PC-9 (cell line): ENCODE results near the gene PRKD1. TPM values are rescaled to one million over a fixed set of nuclear protein-coding genes. Genes with fewer than 3 reads are reported as not detected.

Experiments used
- BruUV-seq: library from RNA; stranded (reverse); fragments of 400-500 nt; replicated peaks from 2 replicates; lab custom pipeline; 2021; lab: Mats Ljungman, UMichigan
- CTCF ChIA-PET: fragments of 300-600 bp; sonication (Branson Sonifier 250); formaldehyde crosslinking; loops from one replicate; lab custom pipeline; 2022; ENCODE audit warnings: antibody characterized with exemption; lab: Charles Lee
- POLR2A ChIA-PET: fragments of 300-600 bp; sonication (Branson Sonifier 250); formaldehyde crosslinking; loops from one replicate; lab custom pipeline; 2022; ENCODE audit warnings: antibody characterized with exemption; ENCODE audit not compliant: unreplicated experiment; lab: Charles Lee
- DNase-seq, 2 experiments: peaks; one replicate each; pipeline versions ENCODE4 v3.0.0 to v3.0.0-alpha.2; 2015 to 2022; ENCODE audit warnings: mixed read lengths in 1 of 2
- H2AFZ ChIP-seq: fragments of 200-600 bp; sonication (generic); 2 replicates; pipeline ENCODE4 v1.8.1; 2017; ENCODE audit warnings: antibody characterized with exemption
- H3F3A ChIP-seq: fragments of 200-600 bp; sonication (generic); 2 replicates; pipeline ENCODE4 v1.8.1; 2017; ENCODE audit warnings: antibody characterized with exemption, mild to moderate bottlenecking, low read depth; ENCODE audit not compliant: insufficient read depth
- H3K27ac ChIP-seq: fragments of 200-600 bp; sonication (generic); 2 replicates; pipeline ENCODE4 v1.6.1; 2016; ENCODE audit warnings: mixed run types
- H3K27me3 ChIP-seq: fragments of 200-600 bp; sonication (generic); 2 replicates; pipeline ENCODE4 v1.6.1; 2016; ENCODE audit warnings: low read depth, mixed run types; ENCODE audit not compliant: insufficient read depth
- H3K36me3 ChIP-seq: fragments of 200-600 bp; sonication (generic); 2 replicates; pipeline ENCODE4 v1.6.1; 2016; ENCODE audit warnings: low read depth, mixed run types
- H3K4me1 ChIP-seq: fragments of 200-600 bp; sonication (generic); replicated peaks from 2 replicates; pipeline ENCODE4 v1.6.1; 2016; ENCODE audit warnings: mixed run types; ENCODE audit not compliant: insufficient read depth
- H3K4me2 ChIP-seq: fragments of 200-600 bp; sonication (generic); 2 replicates; pipeline ENCODE4 v1.6.1; 2017; ENCODE audit warnings: mixed run types
- H3K4me3 ChIP-seq: fragments of 200-600 bp; sonication (generic); 2 replicates; pipeline ENCODE4 v1.6.1; 2016; ENCODE audit warnings: mixed run types
- H3K79me2 ChIP-seq: fragments of 200-600 bp; sonication (generic); 2 replicates; pipeline ENCODE4 v1.6.1; 2017; ENCODE audit warnings: low read depth, mixed run types
- H3K9me2 ChIP-seq: fragments of 200-600 bp; sonication (generic); 2 replicates; pipeline ENCODE4 v1.8.1; 2017; ENCODE audit warnings: mild to moderate bottlenecking; ENCODE audit not compliant: insufficient read depth
- H3K9me3 ChIP-seq: fragments of 200-600 bp; sonication (generic); 2 replicates; pipeline ENCODE4 v1.8.1; 2016; ENCODE audit warnings: low read depth; ENCODE audit not compliant: insufficient read depth
- H4K20me1 ChIP-seq: fragments of 200-600 bp; sonication (generic); 2 replicates; pipeline ENCODE4 v1.8.1; 2017; ENCODE audit not compliant: insufficient read depth
- CTCF ChIP-seq: fragments of 200-600 bp; sonication (generic); conservative IDR thresholded peaks from 2 replicates; pipeline ENCODE4 v1.6.1; 2017; ENCODE audit warnings: mixed run types, antibody characterized with exemption, mild to moderate bottlenecking, moderate library complexity
- EZH2 ChIP-seq: fragments of 200-600 bp; sonication (generic); IDR thresholded peaks from 2 replicates; pipeline ENCODE4 v1.8.0; 2017; ENCODE audit warnings: antibody characterized with exemption, low read depth
- intact Hi-C: fragments of 100-400 bp; cut with micrococcal nuclease; formaldehyde crosslinking; loops from one replicate; pipeline ENCODE4 v1.10.0; 2022; ENCODE audit not compliant: unreplicated experiment
- total RNA-seq: library from RNA; stranded (reverse); gene quantifications from 2 replicates; pipeline ENCODE4 v1.2.3, GENCODE V29; 2021

The PRKD1 gene
- total RNA-seq, 1 experiment from 2014 or later, result 0.98 TPM

GRCh38 chr14:29895591-29896083, 32.0 kb downstream of the PRKD1 start:
- Histone ChIP-seq H3K27ac (no peak overlapping the region), H3K4me3 (no peak overlapping the region), H3K79me2 (no peaks in the 10 kb centered on the region), H3K4me2 (no peak overlapping the region), H3K27me3 (no peaks in the 10 kb centered on the region), H4K20me1 (no peaks in the 10 kb centered on the region), H3K36me3 (no peaks in the 10 kb centered on the region), H3K9me2 (no peaks in the 10 kb centered on the region), H3K9me3 (no peaks in the 10 kb centered on the region), H3F3A (no peaks in the 10 kb centered on the region), H2AFZ (no peak overlapping the region), H3K4me1 (no peaks in the 10 kb centered on the region)
- ChIA-PET CTCF (no interaction called here), POLR2A (no interaction called here)
- no peak for TF ChIP-seq EZH2
- no peak for TF ChIP-seq CTCF
- no peak for DNase-seq
- intact Hi-C loops, result no loop called here
- no TSS peak for BruUV-seq

GRCh38 chr14:29893989-29894388, 33.7 kb downstream of the PRKD1 start:
- Histone ChIP-seq H3K27ac (no peak overlapping the region), H3K36me3 (no peaks in the 10 kb centered on the region), H3K4me2 (no peak overlapping the region), H2AFZ (no peak overlapping the region), H4K20me1 (no peaks in the 10 kb centered on the region), H3F3A (no peaks in the 10 kb centered on the region), H3K9me2 (no peaks in the 10 kb centered on the region), H3K79me2 (no peaks in the 10 kb centered on the region), H3K4me1 (no peaks in the 10 kb centered on the region), H3K27me3 (no peaks in the 10 kb centered on the region), H3K9me3 (no peaks in the 10 kb centered on the region), H3K4me3 (no peak overlapping the region)
- intact Hi-C loops, result no loop called here
- ChIA-PET POLR2A (no interaction called here), CTCF (no interaction called here)
- DNase-seq, result no peak
- no peak for TF ChIP-seq CTCF
- TF ChIP-seq EZH2, result no peak
- no TSS peak for BruUV-seq

GRCh38 chr14:29892327-29892726, 35.3 kb downstream of the PRKD1 start:
- no peak for TF ChIP-seq CTCF
- TF ChIP-seq EZH2, result no peak
- Histone ChIP-seq H3K9me2 (no peaks in the 10 kb centered on the region), H3K9me3 (no peaks in the 10 kb centered on the region), H3K27me3 (no peaks in the 10 kb centered on the region), H4K20me1 (no peaks in the 10 kb centered on the region), H3K36me3 (no peaks in the 10 kb centered on the region), H2AFZ (no peak overlapping the region), H3K4me2 (no peak overlapping the region), H3K4me1 (no peaks in the 10 kb centered on the region), H3K79me2 (no peaks in the 10 kb centered on the region), H3F3A (no peaks in the 10 kb centered on the region), H3K27ac (no peak overlapping the region), H3K4me3 (no peak overlapping the region)
- no peak for DNase-seq
- no TSS peak for BruUV-seq
- ChIA-PET POLR2A (no interaction called here), CTCF (no interaction called here)
- intact Hi-C loops, result no loop called here
